ENCODE data around the gene SLC28A3.

SLC28A3 gene

GRCh38 chr9:84241817-84242373 lies 98.7 kb downstream of the SLC28A3 start:
- DNase-seq (ENCODE audit: low spot score) = no peak

- DNase-seq (ENCODE audit: low spot score) = no peak
Observed at GRCh38 chr9:84239343-84239742, 101.2 kb downstream of the SLC28A3 start.

GRCh38 chr9:84238652-84239051 lies 101.9 kb downstream of the SLC28A3 start:
- no peak for DNase-seq (ENCODE audit: low spot score)

- no peak for DNase-seq (ENCODE audit: low spot score)
Observed at GRCh38 chr9:84235511-84235910, 105.0 kb downstream of the SLC28A3 start.

- DNase-seq (ENCODE audit: low spot score) = no peak
Observed at GRCh38 chr9:84230355-84231145, 110.0 kb downstream of the SLC28A3 start.

GRCh38 chr9:84229191-84229590 lies 111.4 kb downstream of the SLC28A3 start:
- no peak for DNase-seq (ENCODE audit: low spot score)

- DNase-seq (ENCODE audit: low spot score) = no peak
Observed at GRCh38 chr9:84228130-84228720, 112.3 kb downstream of the SLC28A3 start.

- no peak for DNase-seq (ENCODE audit: low spot score)
Observed at GRCh38 chr9:84226126-84226525, 114.4 kb downstream of the SLC28A3 start.
